Measurements from ENCODE around the gene CIAO1. TPM values are rescaled to one million over a fixed set of nuclear protein-coding genes. Genes with fewer than 3 reads are reported as not detected.
"Not testable (repeated sequence)": the region's sequence is repeated elsewhere in the genome, so short reads cannot be mapped to it uniquely, and the experiment has no call there.

CIAO1 gene
- total and polyA plus RNA-seq, 4 donors: 43.0 to 80.4 (median 47.0) TPM

GRCh38 chr2:96291751-96292150 lies 25.7 kb downstream of the CIAO1 start:
- H3K27me3 ChIP-seq (ENCODE audit: control insufficient read depth in 4 of 4, insufficient read depth in 4 of 4, low read length in 3 of 4): no peaks in the 10 kb centered on the region
- H3K4me1 ChIP-seq (ENCODE audit: control insufficient read depth in 4 of 4, insufficient read depth in 4 of 4, low read length in 3 of 4): peaks cover 0 to 11% (median 10%) of the 10 kb centered on the region in 4 donors
- WGBS: 90% methylated on average over 5 of the region's 5 CpGs
- DNase-seq (ENCODE audit: low spot score): no peak
- peaks cover 43 to 93% (median 89%) of the 10 kb centered on the region in 4 donors for H3K36me3 ChIP-seq (ENCODE audit: control insufficient read depth in 4 of 4, insufficient read depth in 3 of 4, low read depth in 1 of 4, low read length in 3 of 4)
- no peak overlapping the region for H3K27ac ChIP-seq (ENCODE audit: low read depth in 1 of 2, low read length in 2 of 2)
- no peak for TF ChIP-seq JUND (IDR thresholded peaks at IDR 0.05)
- no peak for TF ChIP-seq FOXA2 (IDR thresholded peaks at IDR 0.05)
- TF ChIP-seq HNF4A (conservative IDR thresholded peaks at IDR 0.05): no peak
- no peak for TF ChIP-seq REST (IDR thresholded peaks at IDR 0.05)
- no peak for TF ChIP-seq HNF4G (IDR thresholded peaks at IDR 0.05)
- no peak for TF ChIP-seq ATF3 (IDR thresholded peaks at IDR 0.05)
- no peak for TF ChIP-seq CTCF (IDR thresholded peaks at IDR 0.05; ENCODE audit: low read depth, low read length, missing input control)
- no peak for TF ChIP-seq MAX (IDR thresholded peaks at IDR 0.05)
- no peak overlapping the region for H3K9ac ChIP-seq (ENCODE audit: low read depth in 1 of 2, low read length in 2 of 2)
- H3K9me3 ChIP-seq (ENCODE audit: control insufficient read depth in 4 of 4, low read length in 3 of 4): no peaks in the 10 kb centered on the region
- H3K4me3 ChIP-seq (ENCODE audit: low read depth in 1 of 3, low read length in 3 of 3): no peak overlapping the region

GRCh38 chr2:96294271-96294670 lies 28.2 kb downstream of the CIAO1 start:
- Histone ChIP-seq H3K36me3 (ENCODE audit: control insufficient read depth in 4 of 4, insufficient read depth in 3 of 4, low read depth in 1 of 4, low read length in 3 of 4) (peaks cover 33 to 88% (median 84%) of the 10 kb centered on the region in 4 donors), H3K27ac (ENCODE audit: low read depth in 1 of 2, low read length in 2 of 2) (peak overlapping the region; percentile 16 to 32), H3K4me1 (ENCODE audit: control insufficient read depth in 4 of 4, insufficient read depth in 4 of 4, low read length in 3 of 4) (peaks cover 3 to 33% (median 31%) of the 10 kb centered on the region in 4 donors)
- TF ChIP-seq HNF4A (conservative IDR thresholded peaks at IDR 0.05): peak in 1 of 2 donors; percentile 26
- not testable (repeated sequence) for H3K4me3 ChIP-seq (ENCODE audit: low read depth in 1 of 3, low read length in 3 of 3); DNase-seq (ENCODE audit: low spot score); H3K9me3 ChIP-seq (ENCODE audit: control insufficient read depth in 4 of 4, low read length in 3 of 4); H3K27me3 ChIP-seq (ENCODE audit: control insufficient read depth in 4 of 4, insufficient read depth in 4 of 4, low read length in 3 of 4); H3K9ac ChIP-seq (ENCODE audit: low read depth in 1 of 2, low read length in 2 of 2)
- WGBS: 58% methylated on average over 8 of the region's 8 CpGs

- no peak for DNase-seq (ENCODE audit: low spot score)
- 33% methylated on average over 5 of the region's 5 CpGs for WGBS
- no peak overlapping the region for H3K9ac ChIP-seq (ENCODE audit: low read depth in 1 of 2, low read length in 2 of 2)
- TF ChIP-seq CTCF (IDR thresholded peaks at IDR 0.05; ENCODE audit: low read depth, low read length, missing input control) (no peak), JUND (IDR thresholded peaks at IDR 0.05) (peak; percentile 68 to 91), RAD21 (IDR thresholded peaks at IDR 0.05) (peak; percentile 47 to 58), ZBTB33 (IDR thresholded peaks at IDR 0.05) (peak; percentile 71), FOXA1 (IDR thresholded peaks at IDR 0.05) (no peak), HNF4A (conservative IDR thresholded peaks at IDR 0.05) (peak; percentile 92 to 95), MAX (IDR thresholded peaks at IDR 0.05) (peak; percentile 87), FOXA2 (IDR thresholded peaks at IDR 0.05) (peak; percentile 48), ATF3 (IDR thresholded peaks at IDR 0.05) (peak; percentile 31), YY1 (IDR thresholded peaks at IDR 0.05) (peak; percentile 74), TAF1 (conservative IDR thresholded peaks at IDR 0.05) (no peak), NR2F2 (IDR thresholded peaks at IDR 0.05) (peak; percentile 83), RXRA (IDR thresholded peaks at IDR 0.05) (peak; percentile 79 to 86), SP1 (IDR thresholded peaks at IDR 0.05) (peak; percentile 89)
Measured at GRCh38 chr2:96296925-96297324, 30.9 kb downstream of the CIAO1 start.

More at GRCh38 chr2:96296925-96297324, 30.9 kb downstream of the CIAO1 start:
- Histone ChIP-seq H3K27ac (ENCODE audit: low read depth in 1 of 2, low read length in 2 of 2) (peak overlapping the region in 1 of 2 donors; percentile 48), H3K4me3 (ENCODE audit: low read depth in 1 of 3, low read length in 3 of 3) (no peak overlapping the region), H3K27me3 (ENCODE audit: control insufficient read depth in 4 of 4, insufficient read depth in 4 of 4, low read length in 3 of 4) (no peaks in the 10 kb centered on the region), H3K4me1 (ENCODE audit: control insufficient read depth in 4 of 4, insufficient read depth in 4 of 4, low read length in 3 of 4) (peaks cover 3 to 36% (median 31%) of the 10 kb centered on the region in 4 donors), H3K9me3 (ENCODE audit: control insufficient read depth in 4 of 4, low read length in 3 of 4) (no peaks in the 10 kb centered on the region), H3K36me3 (ENCODE audit: control insufficient read depth in 4 of 4, insufficient read depth in 3 of 4, low read depth in 1 of 4, low read length in 3 of 4) (peaks cover 20 to 85% (median 78%) of the 10 kb centered on the region in 4 donors)

Measured in liver (tissue), 9 donors.